Left ventricle myocardium inferior (tissue), 1 donor: Measurements from ENCODE around the gene NEFH. TPM values are rescaled to one million over a fixed set of nuclear protein-coding genes. Genes with fewer than 3 reads are reported as not detected.

ENCODE experiments used
- DNase-seq: peaks from one replicate; pipeline ENCODE4 v3.0.0-alpha.2; 2020
- H3K27ac ChIP-seq: fragments of 200-600 bp; replicated peaks from 2 replicates; pipeline ENCODE4 v1.8.0; 2021
- H3K27me3 ChIP-seq: fragments of 200-600 bp; 2 replicates; pipeline ENCODE4 v1.8.0; 2021; ENCODE audit warnings: low read depth
- H3K36me3 ChIP-seq: fragments of 200-600 bp; 2 replicates; pipeline ENCODE4 v1.8.0; 2021
- H3K4me1 ChIP-seq: fragments of 200-600 bp; 2 replicates; pipeline ENCODE4 v1.8.0; 2021
- H3K4me3 ChIP-seq: fragments of 200-600 bp; 2 replicates; pipeline ENCODE4 v1.8.0; 2021; ENCODE audit warnings: mild to moderate bottlenecking, moderate library complexity
- H3K9me3 ChIP-seq: fragments of 200-600 bp; replicated peaks from 2 replicates; pipeline ENCODE4 v1.8.0; 2021
- CTCF ChIP-seq: fragments of 200-600 bp; IDR thresholded peaks from 2 replicates; pipeline ENCODE4 v1.8.0; 2021; ENCODE audit warnings: antibody characterized with exemption, mild to moderate bottlenecking, borderline replicate concordance
- intact Hi-C: fragments of 100-400 bp; cut with micrococcal nuclease; formaldehyde crosslinking; loops from one replicate; pipeline ENCODE4 v1.11.0; 2022
- total RNA-seq: library from RNA; stranded (reverse); fragmentation: NEBNext Ultra II Directional; extraction: Animal tissue kit (Norgen Biotek cat#: 25700); gene quantifications from one replicate; pipeline ENCODE4 v1.2.1, GENCODE V29; 2021
- donor health status: DM: no; HTN: yes; CAD: no; lungs with severe emphysema.

NEFH gene
- total RNA-seq, 1 donor from 2014 or later: 0.16 TPM

GRCh38 chr22:29480512-29481264 lies 670 bp downstream of the NEFH start:
- no peak overlapping the region for H3K27ac ChIP-seq
- H3K4me3 ChIP-seq: peak overlapping the region; percentile 48
- peak; percentile 16 for DNase-seq
- H3K27me3 ChIP-seq: peaks cover 78% of the 10 kb centered on the region
- no peaks in the 10 kb centered on the region for H3K9me3 ChIP-seq
- peaks cover 19% of the 10 kb centered on the region for H3K4me1 ChIP-seq
- peak; percentile 17 for TF ChIP-seq CTCF
- no peaks in the 10 kb centered on the region for H3K36me3 ChIP-seq
- intact Hi-C loops: no loop called here

GRCh38 chr22:29481265-29482000 lies 1.4 kb downstream of the NEFH start:
- DNase-seq: no peak
- Histone ChIP-seq H3K4me3 (peak overlapping the region; percentile 48), H3K27ac (no peak overlapping the region), H3K36me3 (no peaks in the 10 kb centered on the region), H3K9me3 (no peaks in the 10 kb centered on the region), H3K27me3 (peaks cover 71% of the 10 kb centered on the region), H3K4me1 (peaks cover 19% of the 10 kb centered on the region)
- intact Hi-C loops: no loop called here
- no peak for TF ChIP-seq CTCF

GRCh38 chr22:29482253-29482652 lies 2.2 kb downstream of the NEFH start:
- no peak for DNase-seq
- Histone ChIP-seq H3K27ac (no peak overlapping the region), H3K4me1 (peaks cover 19% of the 10 kb centered on the region), H3K4me3 (no peak overlapping the region), H3K9me3 (no peaks in the 10 kb centered on the region), H3K36me3 (no peaks in the 10 kb centered on the region), H3K27me3 (peaks cover 63% of the 10 kb centered on the region)
- intact Hi-C loops: no loop called here
- TF ChIP-seq CTCF: no peak

- DNase-seq: no peak
- no peak overlapping the region for H3K4me3 ChIP-seq
- H3K36me3 ChIP-seq: no peaks in the 10 kb centered on the region
- peaks cover 58% of the 10 kb centered on the region for H3K27me3 ChIP-seq
- TF ChIP-seq CTCF: no peak
- peaks cover 19% of the 10 kb centered on the region for H3K4me1 ChIP-seq
- intact Hi-C loops: no loop called here
- no peaks in the 10 kb centered on the region for H3K9me3 ChIP-seq
- no peak overlapping the region for H3K27ac ChIP-seq
These were observed 2.7 kb downstream of the NEFH start for GRCh38 chr22:29482726-29483125.

GRCh38 chr22:29483254-29483653 lies 3.2 kb downstream of the NEFH start:
- Histone ChIP-seq H3K4me1 (peaks cover 19% of the 10 kb centered on the region), H3K9me3 (no peaks in the 10 kb centered on the region), H3K27me3 (peaks cover 53% of the 10 kb centered on the region), H3K36me3 (no peaks in the 10 kb centered on the region), H3K4me3 (no peak overlapping the region), H3K27ac (no peak overlapping the region)
- DNase-seq: no peak
- intact Hi-C loops: no loop called here
- no peak for TF ChIP-seq CTCF
